ENCODE results near the gene SYNM.

SYNM gene

DNA sequence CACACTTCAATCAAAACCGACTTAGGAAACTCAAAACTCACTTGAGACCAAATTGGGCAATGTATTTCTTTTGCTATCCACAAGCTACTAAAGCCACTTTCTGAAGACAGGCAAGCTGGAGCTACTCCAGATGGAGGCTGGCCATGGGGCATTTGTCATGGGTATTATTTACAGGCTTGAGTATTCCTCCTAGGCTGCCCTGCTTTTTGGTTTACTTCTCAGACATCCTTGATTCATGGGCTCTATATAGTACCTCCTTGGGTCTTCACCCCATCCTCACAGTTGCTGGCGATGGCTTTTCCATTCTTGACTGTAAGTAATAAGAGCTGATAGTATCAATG, 18.6 kb upstream of the SYNM start:
- no peak for DNase-seq

DNA sequence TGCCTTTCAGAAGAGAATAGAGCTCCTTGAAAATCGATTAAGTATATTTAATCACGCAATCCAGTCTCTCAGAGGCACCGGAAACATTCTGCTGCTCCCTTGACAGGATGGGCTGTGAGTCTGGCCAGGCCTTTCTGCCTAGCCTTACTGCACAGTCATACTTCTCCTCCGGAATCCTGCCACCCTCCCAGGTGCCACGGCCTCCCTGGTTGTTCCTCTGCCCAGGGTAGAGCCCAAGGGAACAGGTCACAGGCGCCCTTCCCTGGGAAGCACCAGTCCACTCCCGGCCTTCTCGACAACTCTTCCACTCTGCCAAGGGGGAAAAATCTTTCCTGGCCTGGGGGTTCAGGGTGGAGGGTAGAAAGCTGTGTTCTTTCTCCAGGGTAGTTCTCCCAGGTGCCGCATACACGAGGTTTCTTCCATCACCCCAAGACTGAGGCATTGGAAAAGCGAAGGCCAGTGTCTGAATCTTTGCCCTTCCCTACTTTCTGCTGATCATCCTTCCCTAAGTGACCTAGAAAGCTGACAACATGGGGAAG, 17.4 kb upstream of the SYNM start:
- DNase-seq, result no peak

DNA sequence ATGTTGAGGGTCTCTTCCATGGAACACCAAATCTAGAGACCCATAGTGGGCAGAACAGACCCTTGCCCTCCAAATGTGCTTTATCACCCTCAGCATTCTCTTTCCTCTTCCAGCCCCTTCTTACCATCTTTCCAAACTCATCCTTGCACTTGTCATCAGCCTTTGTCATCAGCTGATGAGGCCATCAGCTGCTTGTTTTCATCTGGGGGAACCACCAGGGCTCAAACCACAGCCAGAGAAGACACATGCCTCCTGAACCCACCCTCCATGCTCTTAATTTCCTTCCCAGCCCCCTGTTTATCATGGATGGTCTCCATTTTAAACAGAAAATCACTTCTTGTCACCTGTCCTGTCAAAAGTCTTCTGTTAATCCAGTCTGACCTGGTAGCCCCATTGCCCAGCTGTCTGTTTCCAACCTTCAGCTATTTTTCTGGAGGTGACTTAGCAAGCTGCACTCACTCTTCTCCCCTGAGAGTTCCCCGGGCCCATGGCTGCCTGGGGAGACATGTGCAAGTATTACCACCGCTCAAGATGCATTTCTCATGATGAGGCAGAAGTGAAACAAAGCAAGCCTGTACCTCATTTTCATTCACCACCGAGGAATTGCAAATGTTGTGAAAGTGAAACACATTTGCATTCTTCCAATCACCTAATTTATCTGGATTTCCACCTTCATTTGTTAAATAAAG, 14.7 kb upstream of the SYNM start:
- no peak for DNase-seq

DNA sequence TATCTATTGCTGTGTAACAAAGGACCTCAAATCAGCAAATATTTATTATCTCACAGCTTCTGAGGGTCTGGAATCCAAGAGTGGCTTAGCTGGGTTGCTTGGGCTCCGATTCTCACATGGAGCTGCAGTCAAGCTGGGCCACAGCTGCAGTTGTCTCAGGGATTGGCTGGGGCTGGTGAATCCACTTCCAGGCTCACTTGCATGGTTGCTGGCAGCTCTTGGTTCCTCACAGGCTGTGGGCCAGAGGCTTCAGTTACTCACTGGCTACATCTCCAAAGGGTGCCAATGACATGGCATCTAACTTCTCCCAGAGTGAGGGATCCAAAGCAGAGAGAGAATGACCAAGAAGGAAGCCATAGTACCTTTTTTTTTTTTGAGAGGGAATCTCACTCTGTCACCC, 13.9 kb upstream of the SYNM start:
- no peak for DNase-seq

DNA sequence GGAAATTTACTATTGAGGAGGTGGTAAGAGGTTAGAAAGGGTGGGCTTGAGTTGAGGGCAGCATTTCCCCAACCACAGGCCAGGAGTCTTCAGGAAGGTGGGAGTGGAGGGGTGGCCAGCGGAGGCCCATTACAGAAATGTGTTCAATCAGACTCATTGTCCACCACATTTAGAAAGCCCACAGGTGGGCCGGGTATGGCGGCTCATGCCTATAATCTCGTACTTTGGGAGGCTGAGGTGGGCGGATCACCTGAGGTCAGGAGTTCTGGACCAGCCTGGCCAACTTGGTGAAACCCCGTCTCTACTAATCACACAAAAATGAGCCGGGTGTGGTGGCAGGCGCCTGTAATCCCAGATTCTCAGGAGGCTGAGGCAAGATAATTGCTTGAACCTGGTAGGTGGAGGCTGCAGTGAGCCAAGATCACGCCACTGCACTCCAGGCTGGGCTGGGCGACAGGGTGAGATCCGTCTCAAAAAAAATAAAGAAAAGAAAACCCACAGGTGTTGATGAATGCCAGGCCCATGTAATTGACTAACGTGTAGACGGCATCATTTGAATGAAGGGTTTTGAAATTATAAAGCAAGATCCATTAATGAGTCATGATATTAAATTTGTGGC, 12.2 kb upstream of the SYNM start:
- DNase-seq, result no peak

DNA sequence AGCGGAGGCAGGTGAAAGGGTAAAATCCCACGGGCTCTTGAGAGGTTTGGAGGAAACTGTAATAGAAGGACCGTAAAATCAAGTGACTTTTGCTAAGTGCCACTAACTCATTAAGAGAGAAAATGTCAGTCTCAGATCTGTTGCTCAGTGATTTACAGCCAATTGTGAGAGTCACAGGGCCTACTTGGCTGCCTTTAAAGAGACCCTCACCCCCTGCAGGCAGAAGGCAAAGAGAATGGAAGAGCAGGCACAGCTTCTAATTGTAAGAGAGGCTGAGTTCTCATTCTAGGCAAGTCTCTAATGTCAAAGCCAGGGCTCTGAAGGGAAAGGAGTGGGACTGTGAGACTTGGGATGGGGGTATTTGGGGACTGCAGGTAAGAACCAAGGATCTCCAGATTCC, 9.3 kb upstream of the SYNM start:
- no peak for DNase-seq

DNA sequence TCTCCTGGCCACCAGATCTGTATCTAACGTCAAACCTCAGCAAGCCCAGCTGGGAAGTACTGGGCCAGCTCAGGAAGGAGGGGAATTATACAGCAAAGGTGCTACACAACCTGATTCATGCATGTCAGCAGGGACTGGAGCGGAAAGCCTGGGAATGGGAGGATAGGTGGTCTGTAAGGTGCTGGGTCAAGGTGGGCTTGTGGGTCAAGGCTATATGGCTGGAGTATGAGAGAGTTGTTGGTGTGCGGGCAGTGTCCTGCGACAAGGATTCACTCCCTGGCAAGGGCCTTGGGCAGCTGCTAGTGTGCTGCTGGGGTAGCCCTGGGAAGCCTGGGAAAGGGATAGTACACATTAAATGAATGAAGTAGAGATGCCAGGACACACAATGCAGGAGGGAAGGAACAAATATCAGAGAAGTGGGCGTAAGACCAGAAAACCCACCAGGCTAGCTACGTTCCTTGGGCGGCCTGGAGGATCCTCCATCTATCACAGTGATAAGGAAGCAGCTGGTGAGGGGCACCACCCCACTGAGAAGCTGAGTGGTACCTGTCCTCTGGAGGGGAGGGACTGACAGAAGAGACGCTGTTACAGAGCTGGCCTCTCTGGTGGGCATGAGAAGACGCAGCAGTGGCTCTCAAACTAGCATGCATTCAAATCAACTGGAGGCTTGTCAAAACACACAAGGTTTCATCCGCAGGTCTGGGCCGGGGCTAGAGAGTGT, 8.5 kb upstream of the SYNM start:
- DNase-seq, result no peak

DNA sequence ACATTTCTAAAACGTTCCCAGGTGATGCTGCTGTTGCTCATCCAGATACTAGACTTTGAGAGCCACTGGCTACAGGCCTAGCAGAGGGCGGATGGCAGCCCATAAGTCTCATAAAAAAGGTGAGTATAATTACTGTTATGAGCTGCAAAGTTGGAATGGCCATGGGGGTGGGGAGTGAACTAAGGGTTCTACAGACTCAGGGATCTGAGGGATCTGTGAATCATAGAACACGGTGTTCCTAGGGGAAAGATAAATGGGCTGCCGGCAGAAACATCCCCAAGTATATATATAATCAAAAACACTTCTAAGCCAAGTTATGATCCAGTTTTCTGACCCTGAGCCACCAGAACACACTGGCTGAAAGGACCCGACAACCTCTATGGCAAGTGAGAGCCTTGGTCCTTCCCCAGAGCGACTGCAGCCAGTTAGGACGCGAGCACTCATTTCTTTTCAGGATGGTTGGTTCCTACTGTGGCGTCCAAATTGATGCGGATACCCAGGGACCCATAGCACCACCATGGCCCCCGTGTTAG, 7.9 kb upstream of the SYNM start:
- no peak for DNase-seq

DNA sequence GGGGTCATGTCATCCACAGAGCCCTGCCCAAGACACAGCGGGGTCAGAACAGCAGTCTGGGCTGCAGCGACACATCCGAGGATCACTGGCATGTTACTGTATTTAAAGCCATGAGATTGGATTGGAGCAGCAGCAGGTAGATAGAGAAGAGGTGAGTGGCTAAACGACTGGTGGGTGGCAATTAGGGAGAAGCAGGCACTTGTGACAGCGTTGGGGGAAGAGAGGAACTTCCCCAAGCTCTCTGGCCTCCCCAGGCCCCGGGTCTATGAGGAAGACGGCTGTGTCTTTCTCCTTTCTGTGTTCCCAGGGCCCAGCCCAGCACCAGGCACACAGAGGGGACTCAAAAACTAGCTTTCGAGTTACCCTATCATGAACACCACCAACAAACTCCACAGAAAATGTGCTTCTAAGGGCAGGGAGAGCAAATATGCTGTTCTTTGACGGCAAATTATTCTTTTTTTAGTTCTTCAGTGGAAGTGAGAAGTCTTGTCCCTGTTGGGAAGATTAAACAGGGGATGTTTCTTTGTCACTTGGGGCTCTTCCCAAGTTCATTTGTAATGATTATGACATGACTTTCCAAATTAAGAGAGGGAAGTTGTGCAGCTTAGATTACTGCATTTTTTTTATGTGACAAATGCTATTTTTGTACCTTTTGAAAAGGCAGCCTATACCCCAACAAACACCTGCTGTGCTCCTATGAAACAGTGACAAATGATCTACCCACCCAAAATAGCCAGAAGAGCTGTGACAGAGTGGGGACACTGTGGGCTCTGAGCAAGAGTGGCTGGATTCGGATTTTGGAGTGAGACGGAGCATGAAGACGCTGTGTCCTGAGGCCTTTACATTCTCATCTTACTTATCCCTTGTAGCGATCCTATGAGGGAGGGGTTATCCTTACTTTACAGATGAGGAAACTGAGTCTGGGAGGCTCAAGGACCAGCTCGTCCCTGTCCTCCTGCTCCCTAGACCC, 7.2 kb upstream of the SYNM start:
- no peak for DNase-seq

DNA sequence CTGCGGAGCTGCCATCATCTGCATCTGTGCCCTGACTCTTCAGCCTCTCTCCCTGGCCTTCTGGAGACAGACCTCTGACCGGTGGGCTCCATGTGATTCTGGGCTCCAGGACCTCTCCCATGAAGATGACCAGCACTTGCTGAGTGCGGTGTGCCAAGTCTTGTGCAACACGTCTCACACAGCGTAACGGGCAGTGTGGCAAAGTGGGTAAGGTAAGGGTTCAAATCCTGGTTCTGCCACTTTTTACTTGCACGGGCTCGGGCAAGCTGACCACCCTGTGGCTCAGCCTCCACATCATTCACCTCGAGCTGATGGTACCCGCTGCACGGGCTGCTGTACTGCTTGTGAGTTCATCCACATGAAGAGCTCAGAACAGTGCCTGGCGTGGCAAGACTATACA, 6.5 kb upstream of the SYNM start:
- DNase-seq, result no peak

DNA sequence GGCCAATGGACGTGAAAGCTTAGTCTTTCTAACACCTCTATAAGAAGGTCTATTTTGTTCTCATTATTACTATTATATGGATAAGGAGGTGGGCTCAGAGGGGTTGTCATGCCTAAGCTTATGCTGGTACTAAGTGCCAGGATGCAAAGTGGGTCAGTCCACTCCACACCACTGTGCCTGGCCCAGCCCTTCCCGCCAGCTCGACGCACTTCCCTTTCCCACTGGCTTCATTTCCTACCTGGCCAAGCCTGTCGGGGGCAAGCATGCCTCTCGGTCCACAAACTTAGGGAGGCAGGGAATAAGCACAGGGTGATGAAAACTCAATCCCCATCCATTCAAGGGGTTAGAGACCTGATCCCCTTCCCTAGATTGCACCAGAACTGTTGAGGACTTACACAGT, 5.9 kb upstream of the SYNM start:
- DNase-seq, result no peak

DNA sequence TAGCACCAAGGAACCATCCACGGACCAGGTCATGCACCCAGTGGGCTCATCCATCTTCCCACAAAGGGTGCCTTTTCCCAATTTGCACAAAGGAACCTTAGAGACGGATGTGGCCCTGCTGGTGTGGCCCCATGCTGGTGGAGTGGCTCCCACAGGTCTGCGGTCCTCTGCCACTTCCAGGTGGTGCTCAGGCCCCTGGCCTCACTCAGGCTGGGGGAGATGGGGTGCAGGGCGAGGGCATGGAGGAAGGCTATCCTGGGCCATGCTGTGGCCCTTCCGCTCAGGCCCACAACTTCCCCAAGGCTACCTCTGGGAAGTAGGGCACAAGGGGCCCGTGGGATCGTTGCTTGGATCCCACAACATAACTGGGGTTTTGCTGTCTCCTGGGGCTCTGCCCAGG, 5.2 kb upstream of the SYNM start:
- no peak for DNase-seq

DNA sequence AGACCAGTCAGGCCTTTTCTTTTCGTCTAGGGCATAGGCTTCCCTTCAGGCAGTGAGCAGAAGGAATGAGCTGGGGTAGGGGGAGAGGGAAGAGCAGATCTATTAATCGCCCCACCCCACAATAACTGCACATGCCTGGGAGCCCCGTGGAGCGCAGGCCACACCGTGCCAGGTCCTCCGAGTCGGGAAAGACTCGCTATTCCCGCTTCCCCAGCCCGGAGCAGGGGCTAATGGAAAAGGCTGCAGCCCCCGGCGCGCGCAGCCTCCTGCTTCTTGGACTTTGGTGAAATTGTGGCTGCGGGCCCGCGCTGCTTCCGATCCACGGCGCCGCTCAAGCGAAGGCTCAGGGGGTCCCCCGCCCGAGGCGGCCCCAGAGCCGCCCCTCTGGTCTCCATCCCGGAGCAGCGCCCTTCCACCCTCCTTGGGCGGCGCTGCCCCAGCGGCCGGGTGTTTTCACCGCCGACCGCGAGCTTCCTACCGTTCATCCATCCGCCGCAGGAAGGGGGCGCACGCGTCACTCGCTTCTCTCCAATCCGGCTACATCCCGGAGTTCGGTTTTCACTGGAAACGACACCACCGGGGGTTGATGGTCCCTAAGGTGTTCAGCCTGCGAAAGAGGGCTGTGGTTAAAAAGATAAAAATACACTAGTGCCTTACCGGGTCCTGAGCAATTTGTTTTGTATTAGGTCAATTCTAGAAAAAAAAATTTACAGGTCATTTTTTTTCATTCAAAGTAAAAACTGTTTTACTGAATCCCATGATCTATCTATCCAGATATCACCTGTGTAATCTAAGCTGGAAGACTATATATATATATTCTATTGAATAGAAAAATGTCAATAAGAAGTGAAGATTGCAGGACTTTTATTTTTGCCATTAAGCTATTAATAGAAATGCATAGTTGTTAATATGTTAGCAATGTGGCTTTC, 4.4 kb upstream of the SYNM start:
- peak; percentile 56 for DNase-seq

DNA sequence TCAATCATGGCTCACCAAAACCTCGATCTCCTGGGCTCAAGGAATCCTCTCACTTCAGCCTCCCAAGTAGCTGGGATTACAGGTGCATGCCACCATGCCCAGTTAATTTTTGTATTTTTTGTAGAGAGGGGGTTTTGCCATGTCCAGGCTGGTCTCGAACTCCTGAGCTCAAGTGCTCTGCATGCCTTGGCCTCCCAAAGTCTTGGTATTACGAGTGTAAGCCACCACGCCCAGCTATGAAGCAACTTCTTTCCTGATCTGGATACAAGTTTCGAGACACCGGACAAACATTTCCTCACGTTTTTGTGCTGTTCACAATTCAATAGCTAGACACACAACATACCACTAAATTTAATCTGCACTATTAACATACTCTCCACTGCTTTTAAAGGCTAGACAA, 3.4 kb upstream of the SYNM start:
- no peak for DNase-seq

DNA sequence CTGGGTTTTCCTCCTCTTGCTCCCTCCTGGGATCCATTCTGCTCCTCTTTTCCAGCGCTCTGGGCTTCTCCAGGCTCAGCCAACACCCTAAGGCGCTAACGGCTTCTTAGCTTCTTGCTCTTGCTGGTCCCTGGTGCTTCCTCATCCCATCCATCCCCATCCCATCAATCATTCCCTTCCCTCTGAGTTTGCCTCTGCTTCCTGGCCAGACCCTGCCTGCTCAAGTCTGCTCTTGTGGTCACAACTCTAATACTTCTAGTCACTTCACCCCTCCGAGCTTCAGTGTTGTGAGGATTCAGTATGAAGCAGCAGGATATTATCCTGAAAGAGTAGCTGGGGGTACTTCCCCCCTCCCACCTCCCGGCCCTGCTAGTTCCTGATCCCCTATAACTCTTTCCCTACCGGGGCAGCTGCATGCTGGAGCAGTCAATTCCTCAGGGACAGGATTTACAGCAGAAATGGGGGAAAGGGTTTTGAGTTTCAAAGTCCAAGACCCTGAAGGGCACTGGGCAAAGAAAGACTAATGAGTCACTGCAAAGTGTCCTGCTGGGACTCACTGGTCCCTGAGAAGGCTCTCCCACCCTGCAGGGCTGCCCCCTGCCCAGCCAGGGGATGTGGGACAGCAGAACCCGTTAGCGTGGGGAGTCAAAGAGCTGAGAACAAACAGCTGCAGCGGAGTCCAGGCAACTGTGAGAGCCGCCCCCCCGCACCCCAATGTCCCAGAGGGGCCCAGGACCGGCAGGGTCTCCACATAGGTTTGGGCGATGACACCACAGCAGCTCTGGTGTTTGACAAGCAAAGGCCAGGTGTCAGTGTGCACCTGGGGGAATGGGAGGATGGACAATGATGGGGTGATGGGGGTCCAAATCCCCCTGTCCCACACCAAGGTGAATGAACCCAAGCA, 2.3 kb upstream of the SYNM start:
- DNase-seq, result no peak

DNA sequence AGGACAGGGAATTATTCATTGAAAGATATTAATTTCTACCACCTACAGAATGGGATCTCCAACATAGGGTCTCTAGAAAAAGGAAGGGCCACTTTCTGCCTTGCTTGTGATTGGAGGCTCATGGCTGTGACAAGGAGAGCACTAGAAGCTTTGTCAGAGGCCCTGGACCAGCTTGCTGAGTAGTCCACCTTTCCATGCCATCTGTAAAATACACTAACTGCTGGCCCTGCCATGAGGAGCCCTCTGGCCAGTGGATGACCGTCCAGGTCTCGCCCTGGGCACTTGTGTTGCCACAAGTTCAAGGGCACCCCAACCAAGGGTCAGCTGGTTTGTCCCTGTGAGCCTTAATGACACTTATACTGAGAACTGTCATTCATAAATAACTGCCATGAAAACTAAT, 1.6 kb upstream of the SYNM start:
- no peak for DNase-seq

DNA sequence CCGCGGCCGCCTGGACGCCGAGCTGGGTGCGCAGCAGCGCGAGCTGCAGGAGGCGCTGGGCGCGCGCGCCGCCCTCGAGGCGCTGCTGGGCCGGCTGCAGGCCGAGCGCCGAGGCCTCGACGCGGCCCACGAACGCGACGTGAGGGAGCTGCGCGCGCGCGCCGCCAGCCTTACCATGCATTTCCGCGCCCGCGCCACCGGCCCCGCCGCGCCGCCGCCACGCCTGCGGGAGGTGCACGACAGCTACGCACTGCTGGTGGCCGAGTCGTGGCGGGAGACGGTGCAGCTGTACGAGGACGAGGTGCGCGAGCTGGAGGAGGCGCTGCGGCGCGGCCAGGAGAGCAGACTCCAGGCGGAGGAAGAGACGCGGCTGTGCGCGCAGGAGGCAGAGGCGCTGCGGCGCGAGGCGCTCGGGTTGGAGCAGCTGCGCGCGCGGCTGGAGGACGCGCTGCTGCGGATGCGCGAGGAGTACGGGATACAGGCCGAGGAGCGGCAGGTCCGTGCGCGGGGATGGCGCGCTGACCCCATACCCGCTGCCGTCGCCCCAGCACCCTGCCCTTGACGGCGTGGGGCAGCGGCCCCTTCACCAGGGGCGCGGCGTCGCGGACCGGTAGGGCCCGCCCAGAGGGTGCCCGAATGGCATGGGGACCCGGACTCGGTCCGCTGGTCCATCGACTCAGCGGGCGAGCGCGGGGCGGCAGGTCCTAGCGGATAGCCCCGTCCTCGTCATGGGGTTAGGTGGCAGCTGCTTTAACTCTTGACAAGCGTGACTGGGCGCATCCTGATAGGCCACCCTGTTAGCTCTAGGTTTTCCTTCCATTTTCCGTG, 848 bp downstream of the SYNM start:
- peak; percentile 35 for DNase-seq

DNA sequence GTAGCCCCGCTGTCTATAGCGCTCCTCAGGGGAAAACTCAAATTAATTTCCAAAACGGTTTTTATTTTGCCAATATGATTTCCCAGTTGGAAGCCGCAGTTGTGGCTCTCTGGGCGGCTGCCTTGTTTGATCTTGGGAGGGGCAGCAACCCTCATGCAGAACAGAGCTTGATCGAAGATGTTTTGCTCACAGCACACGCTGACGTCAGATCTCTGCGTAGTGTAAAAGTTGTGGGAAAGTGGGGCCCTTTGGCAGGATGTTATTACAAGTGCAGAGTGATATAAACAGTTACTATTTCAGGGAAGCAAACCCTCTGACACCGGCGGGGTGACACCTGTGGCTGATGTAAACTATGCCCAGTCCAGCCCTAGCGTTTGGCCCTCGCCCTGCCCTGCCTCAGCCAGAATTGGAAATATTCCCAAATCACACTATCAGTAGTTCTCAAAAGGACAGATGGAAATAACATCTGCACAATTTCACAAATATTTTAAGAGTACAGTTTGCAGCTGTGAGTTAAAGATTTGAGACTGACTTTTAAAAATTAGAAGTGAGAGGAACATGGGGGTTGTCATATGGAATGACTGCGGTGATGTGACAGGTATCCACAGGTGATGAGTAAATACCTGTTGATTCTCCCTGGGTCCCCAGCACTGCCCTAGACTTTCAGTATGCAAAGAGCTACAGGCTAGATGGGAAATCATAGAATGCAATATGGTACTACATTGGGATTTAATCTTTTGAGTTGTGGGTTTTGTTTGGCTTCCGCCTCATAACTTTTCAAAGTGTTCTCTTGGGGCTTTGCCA, 1.7 kb downstream of the SYNM start:
- no peak for DNase-seq

DNA sequence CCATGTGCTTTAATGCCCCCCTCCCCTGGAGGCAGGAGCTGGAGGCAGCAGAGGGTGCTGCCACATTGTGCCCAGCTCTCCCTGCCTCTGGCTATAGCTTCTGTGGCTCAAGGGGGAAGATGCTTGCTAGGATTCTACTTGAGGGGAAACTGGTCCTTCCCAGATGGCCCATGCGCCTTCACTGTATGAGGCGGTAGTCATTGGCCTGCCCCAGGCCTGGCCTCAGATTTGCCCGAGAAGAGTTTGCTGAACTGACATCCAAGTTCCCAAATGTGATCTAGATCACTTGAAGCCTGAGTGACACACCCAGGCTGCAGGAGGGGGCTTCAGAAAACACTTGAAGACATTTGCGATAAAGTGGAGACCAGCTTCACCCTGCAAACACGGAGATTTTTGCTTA, 4.1 kb downstream of the SYNM start:
- DNase-seq, result no peak

All from T1000 (cell line).